ENCODE measurements around the gene ERCC1. TPM values are rescaled to one million over a fixed set of nuclear protein-coding genes. Genes with fewer than 3 reads are reported as not detected.
A peak's percentile ranks its signal among the peaks of the same experiment; 100 is the strongest.

Gene ERCC1
- 154 and 159 TPM in 2 replicates for total RNA-seq (2014; rRNA removed; shearing (Covaris generic))

DNA sequence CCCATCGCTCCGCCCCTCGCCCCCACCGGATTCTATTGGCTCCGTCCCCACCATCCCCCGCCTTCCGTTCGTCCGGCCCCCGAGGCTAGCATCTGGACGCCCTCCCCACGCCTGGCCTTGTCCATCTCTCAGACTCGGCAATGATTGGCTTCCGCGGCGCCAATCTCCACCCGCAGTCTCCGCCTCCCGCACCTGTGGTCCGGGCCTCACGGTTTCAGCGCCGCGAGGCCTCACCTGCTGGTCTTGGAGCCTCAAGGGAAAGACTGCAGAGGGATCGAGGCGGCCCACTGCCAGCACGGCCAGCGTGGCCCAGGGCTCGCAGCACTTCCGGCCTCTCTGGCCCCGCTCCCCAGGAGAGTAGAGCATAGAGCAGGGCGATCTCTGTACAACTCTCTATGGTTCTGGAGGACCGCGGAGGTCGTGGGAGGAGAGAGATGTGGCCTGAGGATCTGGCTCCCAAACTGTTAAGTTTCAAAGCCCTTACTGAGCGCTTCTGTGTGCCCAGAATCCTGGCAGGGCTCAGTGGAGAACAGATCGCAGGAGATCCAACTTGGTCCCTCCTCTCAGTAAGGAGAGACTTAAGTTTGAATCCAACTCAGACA lies at the start of gene ERCC1:
ERCC1 (minus strand) TSS at position 329 of the 602 bp plus-strand sequence. CDS start 543 bp downstream, outside the sequence.
- peak; percentile 100 for DNase-seq (ENCODE audit: low spot score)

DNA sequence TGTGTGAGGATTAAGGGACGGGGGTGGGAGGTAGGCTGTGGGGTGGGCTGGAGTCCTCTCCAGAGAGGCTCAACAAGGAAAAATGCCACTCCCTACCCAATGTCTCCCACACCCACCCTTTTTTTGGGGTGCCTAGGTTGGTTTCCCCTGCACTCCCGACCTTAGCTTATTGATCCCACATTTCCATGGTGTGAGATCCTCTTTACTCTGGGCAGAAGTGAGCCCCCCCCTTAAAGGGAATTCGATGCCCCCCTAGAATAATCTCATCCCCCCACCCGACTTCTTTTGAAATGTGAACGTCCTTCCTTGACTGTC lies 49.6 kb upstream of the ERCC1 start:
- no peak for DNase-seq (ENCODE audit: low spot score)

DNA sequence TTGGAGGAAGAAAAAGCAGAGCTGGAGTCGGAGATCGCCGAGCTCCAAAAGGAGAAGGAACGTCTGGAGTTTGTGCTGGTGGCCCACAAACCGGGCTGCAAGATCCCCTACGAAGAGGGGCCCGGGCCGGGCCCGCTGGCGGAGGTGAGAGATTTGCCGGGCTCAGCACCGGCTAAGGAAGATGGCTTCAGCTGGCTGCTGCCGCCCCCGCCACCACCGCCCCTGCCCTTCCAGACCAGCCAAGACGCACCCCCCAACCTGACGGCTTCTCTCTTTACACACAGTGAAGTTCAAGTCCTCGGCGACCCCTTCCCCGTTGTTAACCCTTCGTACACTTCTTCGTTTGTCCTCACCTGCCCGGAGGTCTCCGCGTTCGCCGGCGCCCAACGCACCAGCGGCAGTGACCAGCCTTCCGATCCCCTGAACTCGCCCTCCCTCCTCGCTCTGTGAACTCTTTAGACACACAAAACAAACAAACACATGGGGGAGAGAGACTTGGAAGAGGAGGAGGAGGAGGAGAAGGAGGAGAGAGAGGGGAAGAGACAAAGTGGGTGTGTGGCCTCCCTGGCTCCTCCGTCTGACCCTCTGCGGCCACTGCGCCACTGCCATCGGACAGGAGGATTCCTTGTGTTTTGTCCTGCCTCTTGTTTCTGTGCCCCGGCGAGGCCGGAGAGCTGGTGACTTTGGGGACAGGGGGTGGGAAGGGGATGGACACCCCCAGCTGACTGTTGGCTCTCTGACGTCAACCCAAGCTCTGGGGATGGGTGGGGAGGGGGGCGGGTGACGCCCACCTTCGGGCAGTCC lies 49.0 kb upstream of the ERCC1 start:
- DNase-seq (ENCODE audit: low spot score), result peak; percentile 67

DNA sequence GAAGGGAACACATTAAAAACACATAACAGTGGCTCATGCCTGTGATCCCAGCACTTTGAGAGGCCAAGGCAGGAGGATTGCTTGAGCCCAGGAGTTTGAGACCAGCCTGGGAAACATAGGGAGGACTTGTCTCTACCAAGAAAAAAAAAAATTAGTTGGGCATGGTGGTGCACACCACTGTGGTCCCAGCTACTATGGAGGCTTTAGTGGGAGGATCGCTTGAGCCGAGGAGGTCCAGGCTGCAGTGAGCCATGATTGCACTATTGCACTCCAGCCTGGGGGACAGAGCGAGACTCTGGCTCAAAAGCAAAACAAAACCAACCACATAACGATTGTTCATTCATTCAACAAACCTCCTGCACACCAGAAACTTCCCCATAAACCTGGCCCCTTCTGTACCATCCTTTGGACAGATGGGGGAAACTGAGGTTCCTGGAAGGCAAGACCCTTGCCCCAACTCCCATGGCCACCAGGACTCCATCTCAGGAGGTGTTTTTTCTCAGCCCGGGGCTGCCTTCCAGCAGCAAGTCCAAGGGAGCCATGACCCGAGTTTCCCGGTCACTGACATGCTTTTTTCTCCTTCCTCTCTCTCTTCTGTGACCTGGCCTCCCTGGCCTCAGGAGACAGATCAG lies 48.3 kb upstream of the ERCC1 start:
- DNase-seq (ENCODE audit: low spot score), result peak; percentile 66

DNA sequence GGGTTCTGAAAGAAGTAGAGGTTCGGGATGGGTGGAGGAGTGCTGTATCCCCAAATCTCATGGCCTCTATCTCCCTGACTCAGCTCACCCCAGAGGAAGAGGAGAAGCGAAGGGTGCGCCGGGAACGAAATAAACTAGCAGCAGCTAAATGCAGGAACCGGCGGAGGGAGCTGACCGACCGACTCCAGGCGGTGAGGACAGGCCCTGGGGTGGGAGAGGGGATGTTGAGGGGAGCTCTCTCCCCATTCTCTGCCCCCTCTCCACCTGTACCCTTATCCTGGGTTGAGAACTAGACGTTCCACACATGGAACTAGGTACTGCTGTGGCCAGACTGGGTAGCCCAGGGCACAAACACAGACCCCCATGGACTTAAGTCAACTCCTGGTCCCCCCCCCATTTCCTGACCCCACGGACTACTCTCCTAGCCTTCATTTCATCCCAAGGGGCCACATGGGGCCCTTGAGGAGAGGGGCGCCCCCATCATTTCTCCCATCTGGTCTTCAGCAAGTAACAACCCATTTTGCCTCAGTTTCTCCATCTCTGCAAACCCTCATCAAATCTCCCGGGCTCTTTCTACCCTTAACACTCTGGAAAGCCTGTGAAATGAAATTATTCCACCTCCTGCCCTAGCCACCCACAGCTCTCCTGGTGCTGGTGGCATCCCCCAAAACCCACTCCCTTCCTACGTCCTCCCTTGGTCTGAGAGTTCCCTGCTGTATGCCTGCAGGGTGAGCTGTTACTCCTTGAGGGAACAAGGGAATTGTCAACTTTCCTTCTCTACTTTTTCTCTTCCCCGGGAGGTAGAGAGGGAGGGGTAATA lies 47.6 kb upstream of the ERCC1 start:
- peak; percentile 65 for DNase-seq (ENCODE audit: low spot score)

DNA sequence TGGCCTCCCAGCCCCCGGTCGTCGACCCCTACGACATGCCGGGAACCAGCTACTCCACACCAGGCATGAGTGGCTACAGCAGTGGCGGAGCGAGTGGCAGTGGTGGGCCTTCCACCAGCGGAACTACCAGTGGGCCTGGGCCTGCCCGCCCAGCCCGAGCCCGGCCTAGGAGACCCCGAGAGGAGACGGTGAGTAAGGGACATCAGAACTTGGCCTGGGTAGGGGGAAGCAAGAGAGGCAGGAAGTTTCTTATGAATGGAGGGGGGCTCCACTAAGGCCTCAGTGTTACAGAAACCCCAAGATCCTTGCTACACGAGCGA lies 47.0 kb upstream of the ERCC1 start:
- DNase-seq (ENCODE audit: low spot score), result no peak

DNA sequence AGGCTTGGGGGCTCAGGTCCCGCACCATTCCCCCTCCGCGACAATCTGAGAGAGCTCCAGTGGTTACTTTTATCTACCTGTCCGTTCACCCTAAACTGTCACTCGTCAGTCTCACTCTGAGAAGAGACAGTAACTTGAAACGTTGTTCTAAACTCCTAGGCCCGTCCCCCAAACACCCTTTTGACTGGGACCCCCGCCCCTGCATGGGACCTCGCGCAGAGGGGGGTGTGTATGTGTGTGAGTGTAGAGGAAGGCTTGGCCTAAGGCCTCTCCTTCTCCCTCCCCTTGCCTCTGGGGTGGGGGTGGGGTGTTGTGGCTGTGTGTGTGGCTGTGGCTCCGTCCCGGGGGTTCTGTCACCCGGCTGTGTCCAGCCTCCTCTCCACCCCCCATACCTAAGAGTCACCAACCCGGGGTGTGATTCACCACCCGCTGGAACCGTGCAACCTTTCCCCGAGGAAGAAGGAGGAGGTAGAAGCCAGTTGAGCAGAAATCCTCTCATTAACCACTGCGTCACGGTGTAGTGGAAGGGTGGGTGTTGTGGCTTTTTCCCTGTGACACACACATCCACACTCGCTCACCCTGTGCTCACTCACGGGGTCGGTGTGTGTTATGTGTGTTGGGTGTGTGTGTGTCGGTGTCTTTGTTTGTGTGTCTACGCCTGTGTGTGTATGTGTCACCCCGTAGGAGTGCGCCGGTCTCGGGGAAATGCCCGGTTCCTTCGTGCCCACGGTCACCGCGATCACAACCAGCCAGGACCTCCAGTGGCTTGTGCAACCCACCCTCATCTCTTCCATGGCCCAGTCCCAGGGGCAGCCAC lies 46.4 kb upstream of the ERCC1 start:
- DNase-seq (ENCODE audit: low spot score), result peak; percentile 84

DNA sequence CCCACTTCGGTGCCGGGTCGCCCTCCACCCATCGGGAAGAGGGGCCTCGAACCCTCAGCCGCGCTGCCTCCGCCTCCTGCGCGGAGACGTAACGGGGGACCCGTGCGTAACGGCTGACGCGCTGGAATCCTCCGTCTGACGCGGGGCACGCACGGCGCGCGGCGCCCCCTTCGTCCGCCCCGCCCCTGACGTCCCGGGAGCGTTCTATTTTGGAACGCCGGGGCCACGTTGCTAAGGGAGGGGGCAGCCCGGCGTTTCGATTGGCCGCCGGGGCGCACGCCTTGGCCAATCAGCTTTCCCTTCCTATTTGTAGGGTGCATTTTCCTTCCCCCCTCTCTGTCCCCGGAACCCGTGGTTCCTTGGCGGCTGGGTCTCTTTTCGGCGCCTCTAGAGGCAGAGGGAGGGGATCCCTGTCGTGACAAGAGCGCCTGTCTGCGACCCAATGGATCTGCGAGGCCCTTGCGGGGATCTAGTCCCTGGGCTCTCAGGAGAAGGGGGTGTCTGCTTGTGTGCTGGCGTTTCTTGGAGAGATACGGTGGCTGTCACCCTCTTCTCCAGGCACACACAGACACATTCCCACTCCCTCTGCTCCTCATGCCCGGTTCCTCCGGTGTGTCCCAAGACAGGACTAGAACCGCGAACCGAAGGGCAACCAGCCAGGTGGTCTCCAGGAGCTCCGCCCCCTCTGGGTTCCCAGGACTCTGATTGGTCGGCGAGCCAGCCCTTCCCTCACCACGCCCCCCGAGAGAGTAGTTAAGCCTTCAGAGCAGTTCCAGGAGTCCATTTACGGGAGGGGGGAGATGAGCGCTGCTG lies 45.6 kb upstream of the ERCC1 start:
- peak; percentile 96 for DNase-seq (ENCODE audit: low spot score)

DNA sequence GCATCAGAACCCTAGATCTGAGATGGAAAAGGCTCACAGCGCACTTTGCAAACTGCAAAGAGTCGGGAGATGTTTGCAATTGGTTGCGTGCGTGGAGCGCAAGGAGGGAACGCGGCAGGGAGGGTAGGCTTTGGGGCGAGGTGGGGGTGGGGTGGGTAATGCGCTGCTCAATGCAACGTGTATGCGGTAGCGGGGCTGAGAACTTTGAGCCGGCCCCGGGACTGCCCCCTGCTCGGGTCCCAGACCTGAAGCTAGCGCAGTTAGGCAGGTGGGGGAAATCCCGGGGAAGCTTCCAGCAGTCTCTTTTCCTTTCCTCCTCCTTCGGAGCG lies 45.0 kb upstream of the ERCC1 start:
- no peak for DNase-seq (ENCODE audit: low spot score)

DNA sequence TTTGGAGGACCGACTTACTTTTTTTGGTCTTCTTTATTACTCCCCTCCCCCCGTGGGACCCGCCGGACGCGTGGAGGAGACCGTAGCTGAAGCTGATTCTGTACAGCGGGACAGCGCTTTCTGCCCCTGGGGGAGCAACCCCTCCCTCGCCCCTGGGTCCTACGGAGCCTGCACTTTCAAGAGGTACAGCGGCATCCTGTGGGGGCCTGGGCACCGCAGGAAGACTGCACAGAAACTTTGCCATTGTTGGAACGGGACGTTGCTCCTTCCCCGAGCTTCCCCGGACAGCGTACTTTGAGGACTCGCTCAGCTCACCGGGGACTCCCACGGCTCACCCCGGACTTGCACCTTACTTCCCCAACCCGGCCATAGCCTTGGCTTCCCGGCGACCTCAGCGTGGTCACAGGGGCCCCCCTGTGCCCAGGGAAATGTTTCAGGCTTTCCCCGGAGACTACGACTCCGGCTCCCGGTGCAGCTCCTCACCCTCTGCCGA lies 44.5 kb upstream of the ERCC1 start:
- no peak for DNase-seq (ENCODE audit: low spot score)

DNA sequence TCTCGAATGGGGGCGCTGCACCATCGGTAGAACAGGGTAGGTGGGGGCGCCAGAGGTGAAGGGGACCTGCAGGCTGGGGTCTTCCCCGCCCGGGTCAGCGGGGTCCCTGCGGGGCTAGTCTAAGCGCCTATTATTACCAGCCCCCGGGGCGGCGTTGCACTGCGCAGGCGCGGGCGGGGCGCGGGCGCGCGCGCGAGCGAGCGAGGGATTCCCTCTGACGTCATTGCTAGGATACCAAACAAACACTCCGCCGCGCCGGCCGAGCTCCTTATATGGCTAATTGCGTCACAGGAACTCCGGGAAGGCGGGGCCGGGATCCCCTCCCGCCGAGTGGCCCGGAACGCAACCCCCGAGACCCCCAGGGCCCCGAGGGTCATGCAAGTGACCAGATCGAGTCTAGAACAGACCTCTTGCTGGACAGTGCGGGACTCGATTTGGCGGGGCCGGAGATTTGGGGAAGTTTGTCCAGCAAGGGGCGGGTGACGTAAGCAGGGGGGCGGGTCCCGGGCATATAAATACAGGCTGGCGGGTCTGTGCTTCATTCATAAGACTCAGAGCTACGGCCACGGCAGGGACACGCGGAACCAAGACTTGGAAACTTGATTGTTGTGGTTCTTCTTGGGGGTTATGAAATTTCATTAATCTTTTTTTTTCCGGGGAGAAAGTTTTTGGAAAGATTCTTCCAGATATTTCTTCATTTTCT lies 43.9 kb upstream of the ERCC1 start, which contains the start of gene FOSB:
FOSB (plus strand) TSS at position 541 of the 703 bp plus-strand sequence. CDS start 591 bp downstream, outside the sequence.
- DNase-seq (ENCODE audit: low spot score), result peak; percentile 99

DNA sequence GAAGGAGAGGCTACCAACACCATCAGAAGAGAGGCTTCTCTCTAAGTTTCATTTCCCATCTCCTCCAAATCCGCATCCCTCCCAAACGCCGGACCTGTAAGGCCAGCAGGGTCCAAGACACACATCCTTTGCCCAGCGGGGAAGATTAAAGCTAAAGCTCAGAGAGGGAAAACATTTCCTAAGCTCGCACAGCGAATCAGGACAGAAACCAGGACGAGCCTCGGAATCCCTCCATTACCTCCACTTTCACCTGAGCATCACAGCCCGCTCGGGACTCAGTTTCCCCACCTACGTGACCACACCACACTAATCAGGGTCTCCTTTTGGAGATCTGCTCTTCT lies 43.4 kb upstream of the ERCC1 start:
- peak; percentile 70 for DNase-seq (ENCODE audit: low spot score)

DNA sequence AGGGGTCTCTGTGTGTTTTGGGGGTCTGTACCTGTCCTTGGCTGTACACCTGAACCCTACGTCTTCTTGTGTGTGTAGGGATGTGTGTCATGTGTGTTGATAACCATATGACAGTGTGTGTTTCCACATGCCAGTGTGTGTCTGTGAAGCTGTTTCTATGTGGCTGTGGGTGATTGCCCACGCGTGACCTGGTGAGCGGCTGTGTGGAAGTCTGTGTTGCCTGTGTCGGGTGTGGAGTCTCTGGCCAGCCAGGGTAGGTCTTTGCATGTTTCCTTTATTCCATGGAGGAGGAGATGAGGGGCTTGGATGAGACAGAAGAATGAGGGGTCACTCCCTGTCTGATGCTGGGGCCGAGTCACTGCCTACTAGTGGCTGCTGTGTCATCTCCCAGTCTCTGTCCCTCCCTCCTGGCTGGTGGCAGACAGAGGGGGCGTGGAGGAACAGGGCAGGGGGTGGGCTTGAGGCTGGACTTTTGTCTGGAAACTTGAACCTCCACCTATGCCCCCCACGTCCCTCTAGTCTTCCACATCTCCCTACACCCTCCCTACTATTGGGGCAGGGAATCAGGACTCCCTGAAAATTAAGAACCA lies 41.2 kb upstream of the ERCC1 start:
- DNase-seq (ENCODE audit: low spot score), result no peak

DNA sequence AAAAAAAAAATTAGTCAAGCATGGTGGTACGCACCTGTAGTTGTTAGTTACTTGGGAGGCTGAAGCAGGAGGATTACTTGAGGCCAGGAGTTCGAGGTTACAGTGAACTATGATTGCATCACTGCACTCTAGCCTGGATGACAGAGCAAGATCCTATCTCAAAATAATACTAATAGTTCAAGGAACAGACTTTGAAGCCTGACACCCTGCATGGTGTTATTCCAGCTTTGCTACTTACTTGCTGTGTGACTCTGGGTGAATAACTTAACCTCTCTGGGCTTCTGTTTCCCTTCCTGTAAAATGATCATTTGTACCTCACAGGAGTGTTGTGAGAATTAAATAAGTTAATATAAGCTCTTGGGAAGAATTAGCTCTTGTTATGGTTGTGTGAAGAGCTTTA lies 40.6 kb upstream of the ERCC1 start:
- no peak for DNase-seq (ENCODE audit: low spot score)

DNA sequence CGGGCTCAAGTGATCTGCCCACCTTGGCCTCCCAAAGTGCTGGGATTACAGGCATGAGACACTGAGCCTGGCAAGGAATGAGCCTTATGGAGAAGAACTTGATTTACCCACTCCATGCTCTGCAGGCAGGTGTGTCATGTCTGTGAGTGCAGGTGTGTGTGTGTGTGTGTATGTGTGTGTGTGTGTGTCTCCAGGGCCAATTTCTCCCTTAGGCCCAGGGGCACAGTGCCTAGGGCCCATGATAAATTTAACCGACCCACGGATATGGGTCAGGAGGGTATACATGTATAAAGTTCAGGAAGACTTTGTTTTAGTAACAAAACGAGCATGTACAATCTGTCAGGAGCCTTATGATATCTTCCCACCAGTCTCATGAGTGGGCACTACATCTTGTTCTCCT lies 39.5 kb upstream of the ERCC1 start:
- DNase-seq (ENCODE audit: low spot score), result no peak

DNA sequence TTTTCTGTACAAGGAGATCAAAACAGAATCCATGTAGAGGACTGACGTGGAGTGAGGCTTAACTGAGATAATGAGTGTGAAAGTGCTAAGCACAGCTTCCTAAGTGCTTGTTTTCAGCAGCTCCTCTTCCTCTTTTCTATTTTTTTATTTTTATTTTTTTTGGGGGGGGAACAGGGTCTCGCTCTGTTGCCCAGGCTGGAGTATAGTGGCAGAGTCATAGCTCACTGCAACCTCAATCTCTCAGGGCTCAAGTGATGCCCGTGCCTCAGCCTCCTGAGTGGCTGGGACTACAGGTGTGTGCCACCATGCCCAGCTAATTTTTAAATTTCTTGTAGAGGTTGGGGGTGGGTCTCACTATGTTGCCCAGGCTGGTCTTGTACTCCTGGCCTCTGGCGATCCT lies 38.5 kb upstream of the ERCC1 start:
- no peak for DNase-seq (ENCODE audit: low spot score)

DNA sequence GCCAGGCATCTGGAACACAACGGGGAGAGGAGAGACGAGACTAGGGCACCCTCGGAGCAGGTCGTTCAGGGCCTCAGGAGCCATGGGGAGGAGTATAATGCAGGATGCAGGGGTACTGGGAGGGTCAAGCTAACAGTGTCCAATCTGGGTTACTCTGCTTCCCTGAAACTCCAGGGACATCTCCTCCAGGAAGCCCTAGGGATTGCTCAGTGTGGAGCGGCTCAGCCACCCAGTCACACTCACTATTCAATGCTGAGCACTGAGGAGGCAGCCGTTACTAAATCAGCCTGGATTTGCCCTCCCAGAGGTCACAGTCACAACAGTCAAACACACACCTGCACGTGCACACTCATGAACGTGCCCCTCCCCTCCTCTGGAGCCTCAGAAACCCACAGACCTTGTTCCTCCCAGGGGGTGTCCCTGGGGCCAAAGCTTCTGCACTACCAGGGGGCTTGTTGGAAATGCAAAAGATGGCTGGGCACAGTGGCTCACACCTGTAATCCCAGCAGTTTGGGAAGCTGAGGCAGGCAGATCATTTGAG lies 37.2 kb upstream of the ERCC1 start:
- no peak for DNase-seq (ENCODE audit: low spot score)

DNA sequence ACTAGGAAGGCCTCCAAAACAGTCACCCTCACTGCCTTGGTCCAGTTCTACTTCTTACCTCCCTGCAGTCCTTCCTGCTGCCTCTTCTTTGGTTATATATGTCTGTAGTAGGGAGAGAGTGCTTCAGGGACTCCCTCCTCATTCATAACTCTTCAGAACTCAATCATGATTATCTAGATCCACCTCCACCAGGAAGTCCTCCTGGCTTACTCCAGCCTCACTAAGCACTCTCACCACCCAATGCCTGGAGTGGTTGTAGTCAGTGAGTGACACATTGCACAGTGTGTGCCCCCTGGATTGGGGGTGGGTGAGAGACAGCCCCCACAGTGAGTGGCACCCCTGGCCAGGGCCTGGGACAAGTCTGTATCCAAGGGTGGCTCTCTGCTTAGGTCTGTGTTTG lies 34.1 kb upstream of the ERCC1 start:
- DNase-seq (ENCODE audit: low spot score), result no peak

DNA sequence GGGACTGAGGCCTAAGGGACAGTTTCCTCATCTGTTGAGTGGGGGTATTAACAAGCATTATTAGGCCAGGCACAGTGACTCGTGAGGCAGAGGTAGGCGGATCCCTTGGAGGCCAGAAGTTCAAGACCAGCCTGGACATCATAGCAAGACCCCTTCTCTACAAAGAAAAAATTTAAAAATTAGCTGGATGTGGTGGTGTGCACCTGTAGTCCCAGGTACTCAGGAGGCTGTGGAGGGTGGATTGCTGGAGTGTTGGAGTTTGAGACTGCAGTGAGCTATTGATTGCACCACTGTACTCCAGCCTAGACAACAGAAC lies 32.7 kb upstream of the ERCC1 start:
- DNase-seq (ENCODE audit: low spot score), result no peak

All from HT-29 (cell line).